ENCODE results near the gene KRTAP5-10. TPM values are rescaled to one million over a fixed set of nuclear protein-coding genes. Genes with fewer than 3 reads are reported as not detected.

KRTAP5-10 gene
- total RNA-seq, 1 experiment from 2014 or later = not detected

- no peak for ATAC-seq
- DNase-seq (ENCODE audit: low spot score) = no peak
- Mint-ChIP-seq H3K27ac (no peak overlapping the region), H3K27me3 (ENCODE audit: low read depth) (peaks cover 20% of the 10 kb centered on the region), H3K4me1 (0 out of 2 replicates have a peak, but pooled peaks cover 3% of the 10 kb centered on the region), H3K4me3 (no peak overlapping the region), H3K9me3 (peaks cover 13% of the 10 kb centered on the region), H3K36me3 (no peaks in the 10 kb centered on the region; the same call in 1 of the 2 replicates)
- TF ChIP-seq, protein P1, sequence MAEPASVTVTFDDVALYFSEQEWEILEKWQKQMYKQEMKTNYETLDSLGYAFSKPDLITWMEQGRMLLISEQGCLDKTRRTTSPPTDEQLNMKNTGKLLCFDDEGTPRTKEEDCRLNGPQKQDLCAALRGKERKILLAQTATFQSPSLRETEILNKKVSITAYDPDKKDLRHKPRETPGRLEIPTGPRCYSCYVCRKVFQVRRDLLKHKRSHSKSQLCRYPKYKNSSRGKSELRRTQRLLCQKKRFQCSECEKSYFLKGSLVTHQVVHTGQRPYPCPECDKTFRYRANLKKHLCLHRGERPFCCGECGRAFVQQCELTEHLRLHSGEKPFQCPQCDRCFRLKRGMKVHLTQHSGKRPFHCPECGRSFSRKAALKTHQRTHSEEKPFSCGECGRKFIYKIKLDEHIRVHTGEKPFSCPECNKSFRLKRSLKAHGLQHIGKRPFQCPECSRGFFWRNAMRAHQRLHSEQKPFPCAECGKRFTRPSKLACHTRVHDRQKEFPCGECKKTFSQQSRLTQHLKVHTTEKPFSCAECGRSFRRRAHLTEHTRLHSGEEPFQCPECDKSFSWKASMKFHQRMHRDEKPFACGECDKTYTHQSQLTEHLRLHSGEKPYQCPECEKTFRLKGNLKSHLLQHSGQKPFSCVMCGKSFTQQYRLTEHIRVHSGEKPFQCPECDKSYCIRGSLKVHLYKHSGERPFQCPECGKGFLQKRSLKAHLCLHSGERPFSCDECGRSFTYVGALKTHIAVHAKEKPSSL (CRISPR knock-in tag; conservative IDR thresholded peaks at IDR 0.05) = no peak
- TF ChIP-seq FOXK1 (CRISPR knock-in tag; IDR thresholded peaks at IDR 0.05) = no peak
- TF ChIP-seq, protein P2, sequence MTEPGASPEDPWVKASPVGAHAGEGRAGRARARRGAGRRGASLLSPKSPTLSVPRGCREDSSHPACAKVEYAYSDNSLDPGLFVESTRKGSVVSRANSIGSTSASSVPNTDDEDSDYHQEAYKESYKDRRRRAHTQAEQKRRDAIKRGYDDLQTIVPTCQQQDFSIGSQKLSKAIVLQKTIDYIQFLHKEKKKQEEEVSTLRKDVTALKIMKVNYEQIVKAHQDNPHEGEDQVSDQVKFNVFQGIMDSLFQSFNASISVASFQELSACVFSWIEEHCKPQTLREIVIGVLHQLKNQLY (CRISPR knock-in tag; IDR thresholded peaks at IDR 0.05) = no peak
- TF ChIP-seq EMX1 (CRISPR knock-in tag; IDR thresholded peaks at IDR 0.05) = no peak
- no peak for TF ChIP-seq GRHL2 (CRISPR knock-in tag; IDR thresholded peaks at IDR 0.05; ENCODE audit: insufficient replicate concordance, severe bottlenecking)
- ChIA-PET CTCF (interaction anchor here (1.0 to 1.9 kb wide), 3 partner anchors 36 to 75 kb away, joined by 3 to 6 read pairs (median 5); partner anchors contain the start of gene NADSYN1), POLR2A (interaction anchor here (0.7 kb wide), 1 partner anchor 1610 kb away, joined by 5 read pairs; no protein-coding TSS in a partner anchor)
These were observed 37.7 kb upstream of the KRTAP5-10 start for GRCh38 chr11:71527576-71528210.

DNA sequence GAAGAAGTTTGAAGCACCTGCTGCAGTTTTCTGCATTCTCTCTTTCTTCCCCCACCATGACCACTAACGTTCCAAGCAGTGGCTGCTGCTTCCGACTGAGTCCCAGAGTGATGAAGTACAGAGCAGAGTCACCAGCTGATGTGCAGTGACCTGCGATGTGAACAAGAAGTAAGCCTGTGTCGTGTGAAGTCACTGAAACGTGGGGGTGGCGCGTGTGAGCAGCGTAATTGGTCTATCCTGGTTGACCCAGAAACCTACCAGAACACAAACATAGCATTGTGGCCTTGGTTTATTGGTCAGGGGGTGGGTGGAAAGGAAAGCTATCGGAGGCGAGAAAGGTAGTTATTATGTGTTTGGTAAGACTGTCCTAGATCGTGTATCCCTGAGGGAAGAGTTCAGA lies 34.8 kb upstream of the KRTAP5-10 start:
- H3K4me1 Mint-ChIP-seq = 0 out of 2 replicates have a peak, but pooled peaks cover 3% of the 10 kb centered on the region
- DNase-seq (ENCODE audit: low spot score) (no peak), ATAC-seq (no peak)
- H3K27me3 Mint-ChIP-seq (ENCODE audit: low read depth) = peaks cover 9% of the 10 kb centered on the region; the same call in 1 of the 2 replicates
- no peak overlapping the region for H3K4me3 Mint-ChIP-seq
- CTCF ChIA-PET = interaction anchor here (0.8 kb wide), 1 partner anchor 33 kb away, joined by 3 read pairs; no protein-coding TSS in a partner anchor
- H3K36me3 Mint-ChIP-seq = no peaks in the 10 kb centered on the region
- H3K27ac Mint-ChIP-seq = no peak overlapping the region
- POLR2A ChIA-PET = no interaction called here
- no peaks in the 10 kb centered on the region for H3K9me3 Mint-ChIP-seq
- TF ChIP-seq STAT6 (CRISPR knock-in tag; conservative IDR thresholded peaks at IDR 0.05; ENCODE audit: low read depth) (no peak), CREB1 (CRISPR knock-in tag; IDR thresholded peaks at IDR 0.05) (no peak), HMGA2 (CRISPR knock-in tag; IDR thresholded peaks at IDR 0.05) (no peak), ZNF138 (CRISPR knock-in tag; conservative IDR thresholded peaks at IDR 0.05) (no peak), CREM (CRISPR knock-in tag; IDR thresholded peaks at IDR 0.05) (no peak), FOXP1 (CRISPR knock-in tag; IDR thresholded peaks at IDR 0.05; ENCODE audit: borderline replicate concordance) (no peak), E2F5 (CRISPR knock-in tag; IDR thresholded peaks at IDR 0.05) (no peak)

GRCh38 chr11:71532036-71532610 lies 33.2 kb upstream of the KRTAP5-10 start:
- H3K9me3 Mint-ChIP-seq = no peaks in the 10 kb centered on the region
- ATAC-seq (no peak), DNase-seq (ENCODE audit: low spot score) (no peak)
- TF ChIP-seq PRRX2 (CRISPR knock-in tag; IDR thresholded peaks at IDR 0.05) (no peak), SMAD3 (CRISPR knock-in tag; IDR thresholded peaks at IDR 0.05; ENCODE audit: borderline replicate concordance) (no peak), OVOL2 (CRISPR knock-in tag; IDR thresholded peaks at IDR 0.05; ENCODE audit: borderline replicate concordance) (no peak), FOXP4 (CRISPR knock-in tag; IDR thresholded peaks at IDR 0.05) (no peak), TEAD1 (CRISPR knock-in tag; IDR thresholded peaks at IDR 0.05) (no peak)
- TF ChIP-seq, protein P3, sequence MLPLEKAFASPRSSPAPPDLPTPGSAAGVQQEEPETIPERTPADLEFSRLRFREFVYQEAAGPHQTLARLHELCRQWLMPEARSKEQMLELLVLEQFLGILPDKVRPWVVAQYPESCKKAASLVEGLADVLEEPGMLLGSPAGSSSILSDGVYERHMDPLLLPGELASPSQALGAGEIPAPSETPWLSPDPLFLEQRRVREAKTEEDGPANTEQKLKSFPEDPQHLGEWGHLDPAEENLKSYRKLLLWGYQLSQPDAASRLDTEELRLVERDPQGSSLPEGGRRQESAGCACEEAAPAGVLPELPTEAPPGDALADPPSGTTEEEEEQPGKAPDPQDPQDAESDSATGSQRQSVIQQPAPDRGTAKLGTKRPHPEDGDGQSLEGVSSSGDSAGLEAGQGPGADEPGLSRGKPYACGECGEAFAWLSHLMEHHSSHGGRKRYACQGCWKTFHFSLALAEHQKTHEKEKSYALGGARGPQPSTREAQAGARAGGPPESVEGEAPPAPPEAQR (CRISPR knock-in tag; IDR thresholded peaks at IDR 0.05) = no peak
- H3K27me3 Mint-ChIP-seq (ENCODE audit: low read depth) = peaks cover 5% of the 10 kb centered on the region; the same call in 1 of the 2 replicates
- no peaks in the 10 kb centered on the region for H3K4me1 Mint-ChIP-seq
- no peak overlapping the region for H3K27ac Mint-ChIP-seq
- H3K4me3 Mint-ChIP-seq = no peak overlapping the region
- ChIA-PET POLR2A (no interaction called here), CTCF (interaction anchor here (0.7 to 1.8 kb wide), 3 partner anchors 12 to 106 kb away, joined by 3 to 4 read pairs (median 3); no protein-coding TSS in a partner anchor)
- no peaks in the 10 kb centered on the region for H3K36me3 Mint-ChIP-seq

Measured in WTC11 (cell line).